ENCODE measurements around the gene ZNF367. TPM values are rescaled to one million over a fixed set of nuclear protein-coding genes. Genes with fewer than 3 reads are reported as not detected.

ZNF367 gene
- total RNA-seq, 1 experiment from 2014 or later: 28.3 TPM

GRCh38 chr9:96436456-96437126 is 18.4 kb upstream of the ZNF367 start:
- no peak for DNase-seq (ENCODE audit: low read depth)

GRCh38 chr9:96436063-96436455 is 17.9 kb upstream of the ZNF367 start:
- DNase-seq (ENCODE audit: low read depth): peak; percentile 53

- peak; percentile 36 for DNase-seq (ENCODE audit: low read depth)
Measured at GRCh38 chr9:96435345-96435744, 17.2 kb upstream of the ZNF367 start.

- DNase-seq (ENCODE audit: low read depth): no peak
Measured at GRCh38 chr9:96430377-96430776, 12.2 kb upstream of the ZNF367 start.

- DNase-seq (ENCODE audit: low read depth): no peak
Measured at GRCh38 chr9:96429732-96430131, 11.6 kb upstream of the ZNF367 start.

- no peak for DNase-seq (ENCODE audit: low read depth)
Measured at GRCh38 chr9:96425500-96426169, 7.5 kb upstream of the ZNF367 start.

GRCh38 chr9:96423985-96424336 is 5.8 kb upstream of the ZNF367 start:
- DNase-seq (ENCODE audit: low read depth): no peak

GRCh38 chr9:96423322-96423984 is 5.3 kb upstream of the ZNF367 start:
- no peak for DNase-seq (ENCODE audit: low read depth)

GRCh38 chr9:96420468-96421219 is 2.5 kb upstream of the ZNF367 start:
- peak; percentile 100 for DNase-seq (ENCODE audit: low read depth)

- DNase-seq (ENCODE audit: low read depth): no peak
Measured at GRCh38 chr9:96419691-96419969, 1.5 kb upstream of the ZNF367 start.

- DNase-seq (ENCODE audit: low read depth): peak; percentile 85
Measured at GRCh38 chr9:96418920-96419690, 935 bp upstream of the ZNF367 start.

GRCh38 chr9:96417661-96418082 is 498 bp downstream of the ZNF367 start:
- DNase-seq (ENCODE audit: low read depth): peak; percentile 39

GRCh38 chr9:96417051-96417586 is 1.1 kb downstream of the ZNF367 start:
- DNase-seq (ENCODE audit: low read depth): peak; percentile 80

GRCh38 chr9:96413302-96414221 is 4.6 kb downstream of the ZNF367 start:
- DNase-seq (ENCODE audit: low read depth): no peak

GRCh38 chr9:96412174-96412913 is 5.8 kb downstream of the ZNF367 start:
- DNase-seq (ENCODE audit: low read depth): no peak

- no peak for DNase-seq (ENCODE audit: low read depth)
Measured at GRCh38 chr9:96411129-96411838, 6.9 kb downstream of the ZNF367 start.

- DNase-seq (ENCODE audit: low read depth): no peak
Measured at GRCh38 chr9:96408409-96409280, 9.5 kb downstream of the ZNF367 start.
